AG04449 (cell line): ENCODE results near the gene COPS8.

ENCODE experiments used
- CTCF ChIA-PET: fragments of 350-600 bp; formaldehyde crosslinking; extraction: SDS; loops from one replicate; lab custom pipeline; 2021; ENCODE audit warnings: antibody characterized with exemption; lab: Yijun Ruan, JAX
- POLR2A ChIA-PET: fragments of 400-600, 350-600 bp; formaldehyde crosslinking; extraction: SDS; loops from one replicate; lab custom pipeline; 2020; ENCODE audit warnings: antibody characterized with exemption, inconsistent platforms; lab: Yijun Ruan, JAX
- DNase-seq: peaks from one replicate; pipeline ENCODE4 v3.0.0-alpha.2; 2010; ENCODE audit warnings: low read depth, low spot score
- H3K4me3 ChIP-seq: 2 replicates; pipeline ENCODE4 v1.5.1; 2011; ENCODE audit warnings: low read depth, mild to moderate bottlenecking, control low read depth, low read length
- CTCF ChIP-seq: IDR thresholded peaks from one replicate; pipeline ENCODE4 v1.5.1; 2011; ENCODE audit warnings: mild to moderate bottlenecking, moderate library complexity, low read length, control low read depth, inconsistent platforms; ENCODE audit not compliant: insufficient read depth; ENCODE audit errors: missing control alignments

Gene COPS8

GRCh38 chr2:237096201-237096600 lies 10.5 kb downstream of the COPS8 start:
- POLR2A ChIA-PET, result interaction anchor here (0.7 kb wide), 1 partner anchor 10 kb away, joined by 4 read pairs; no protein-coding TSS in a partner anchor
- H3K4me3 ChIP-seq, result no peak overlapping the region
- CTCF ChIA-PET, result interaction anchor here (0.8 to 7.6 kb wide), 10 partner anchors 7 to 476 kb away, joined by 3 to 85 read pairs (median 4); partner anchors contain the start of genes COL6A3 and COPS8
- no peak for TF ChIP-seq CTCF
- no peak for DNase-seq

DNA sequence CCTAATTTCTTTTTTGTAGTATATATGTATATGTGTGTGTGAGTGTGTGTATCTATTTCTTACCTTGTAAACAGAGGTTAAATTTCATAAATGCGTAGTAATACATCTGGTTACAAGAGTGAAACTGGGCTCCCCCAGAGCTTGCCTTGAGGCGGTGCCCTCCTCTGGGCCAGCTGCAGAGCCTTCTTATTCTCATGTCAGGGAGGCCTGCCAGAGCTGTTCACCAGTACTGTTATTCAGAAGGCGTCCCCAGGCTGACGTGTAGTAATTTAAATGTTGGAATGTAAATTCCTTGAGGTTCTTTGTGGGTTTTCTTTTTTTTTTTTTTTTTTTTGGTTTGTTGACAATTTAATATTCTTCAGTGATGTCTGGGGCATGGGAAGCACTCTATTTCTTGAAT lies 11.2 kb downstream of the COPS8 start:
- DNase-seq, result no peak
- ChIA-PET POLR2A (interaction anchor here (0.6 kb wide), 1 partner anchor 314 kb away, joined by 4 read pairs; no protein-coding TSS in a partner anchor), CTCF (interaction anchor here (0.8 to 7.6 kb wide), 9 partner anchors 8 to 476 kb away, joined by 3 to 85 read pairs (median 4); partner anchors contain the start of gene COPS8)
- no peak for TF ChIP-seq CTCF
- H3K4me3 ChIP-seq, result no peak overlapping the region

GRCh38 chr2:237097326-237097910 lies 11.7 kb downstream of the COPS8 start:
- no peak for DNase-seq
- ChIA-PET CTCF (interaction anchor here (1.1 to 7.6 kb wide), 8 partner anchors 9 to 475 kb away, joined by 3 to 85 read pairs (median 4); partner anchors contain the start of gene COPS8), POLR2A (no interaction called here)
- no peak for TF ChIP-seq CTCF
- H3K4me3 ChIP-seq, result no peak overlapping the region

DNA sequence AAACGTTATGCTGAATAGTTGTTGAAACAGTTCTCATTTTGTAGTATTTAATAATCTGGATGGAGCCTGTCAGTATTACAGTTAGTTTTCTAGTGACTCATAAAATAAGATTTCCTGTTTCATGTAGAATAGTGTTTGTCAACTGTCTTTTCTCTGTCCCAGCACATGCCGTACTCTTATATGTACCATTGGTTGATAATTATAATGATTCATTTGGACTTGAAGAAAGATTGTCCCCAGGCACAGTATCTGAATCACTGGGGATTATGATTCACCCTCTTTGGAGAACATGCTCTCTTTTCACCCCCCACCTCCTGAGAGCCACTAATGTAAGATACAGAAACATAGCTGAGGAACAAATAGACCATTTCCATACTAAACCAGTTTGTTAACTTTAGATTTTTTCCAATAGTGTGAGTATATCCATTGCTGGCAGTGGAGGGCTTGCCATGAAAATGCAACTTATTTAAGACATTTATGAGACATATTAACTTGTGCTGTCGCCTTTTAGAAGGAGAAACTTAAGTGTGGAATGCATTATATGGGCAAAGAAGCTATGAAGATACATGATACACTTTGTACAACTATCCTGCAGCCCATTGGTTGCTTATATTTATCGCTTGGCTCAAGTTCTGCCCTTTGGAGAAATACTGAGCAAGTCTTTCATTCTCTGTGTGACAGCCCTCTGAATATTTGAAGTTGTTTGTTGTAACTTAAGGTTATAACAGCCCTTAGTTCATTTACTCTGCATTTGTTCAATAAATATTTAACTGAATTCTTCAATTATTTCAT lies 12.4 kb downstream of the COPS8 start:
- ChIA-PET POLR2A (no interaction called here), CTCF (interaction anchor here (1.2 to 3.6 kb wide), 4 partner anchors 12 to 474 kb away, joined by 3 to 28 read pairs (median 4); partner anchors contain the start of gene COPS8)
- peak; percentile 63 for DNase-seq
- H3K4me3 ChIP-seq, result no peak overlapping the region
- no peak for TF ChIP-seq CTCF

- no peak for DNase-seq
- ChIA-PET POLR2A (no interaction called here), CTCF (interaction anchor here (0.7 to 1.1 kb wide), 4 partner anchors 8 to 472 kb away, joined by 3 to 7 read pairs (median 4); no protein-coding TSS in a partner anchor)
- no peak for TF ChIP-seq CTCF
- no peak overlapping the region for H3K4me3 ChIP-seq
Measured at GRCh38 chr2:237099804-237100203, 14.1 kb downstream of the COPS8 start.
